Measurements from ENCODE around the gene DHX40. TPM values are rescaled to one million over a fixed set of nuclear protein-coding genes. Genes with fewer than 3 reads are reported as not detected.
"Not testable (repeated sequence)": the region's sequence is repeated elsewhere in the genome, so short reads cannot be mapped to it uniquely, and the experiment has no call there.

The DHX40 gene
- total RNA-seq, 1 experiment from 2014 or later = 23.3 TPM

DNA sequence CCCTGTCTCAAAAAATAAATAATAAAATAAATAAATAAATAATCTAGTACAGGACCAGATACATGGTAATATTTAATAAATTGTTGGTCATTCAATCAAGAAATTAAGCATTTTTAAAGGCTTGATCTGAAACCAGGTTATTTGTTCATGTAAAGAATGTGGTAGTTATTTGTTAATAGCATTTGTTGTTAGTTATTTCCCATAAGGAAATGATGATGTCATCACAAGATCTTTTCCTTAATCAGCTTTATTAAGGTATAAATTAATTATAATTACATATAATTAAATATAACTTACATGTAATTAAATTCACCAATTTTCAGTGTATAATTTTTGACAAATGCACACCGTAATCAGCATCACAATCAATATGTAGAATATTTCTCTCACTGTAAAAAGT, 19.5 kb upstream of the DHX40 start:
- Mint-ChIP-seq H3K9me3 (ENCODE audit: unreplicated experiment) (no peaks in the 10 kb centered on the region), H3K27me3 (ENCODE audit: insufficient read depth, unreplicated experiment) (peaks cover 25% of the 10 kb centered on the region), H3K4me3 (ENCODE audit: unreplicated experiment) (no peak overlapping the region), H3K4me1 (ENCODE audit: insufficient read depth, unreplicated experiment) (no peaks in the 10 kb centered on the region), H3K36me3 (ENCODE audit: insufficient read depth, unreplicated experiment) (no peaks in the 10 kb centered on the region), H3K27ac (ENCODE audit: low read depth, unreplicated experiment) (no peak overlapping the region)
- POLR2A ChIA-PET = interaction anchor here (1.3 kb wide), 1 partner anchor 10 kb away, joined by 3 read pairs; no protein-coding TSS in a partner anchor
- CTCF ChIA-PET = interaction anchor here (1.3 to 1.7 kb wide), 2 partner anchors 22 to 24 kb away, joined by 3 to 5 read pairs; no protein-coding TSS in a partner anchor
- TF ChIP-seq, protein P1, sequence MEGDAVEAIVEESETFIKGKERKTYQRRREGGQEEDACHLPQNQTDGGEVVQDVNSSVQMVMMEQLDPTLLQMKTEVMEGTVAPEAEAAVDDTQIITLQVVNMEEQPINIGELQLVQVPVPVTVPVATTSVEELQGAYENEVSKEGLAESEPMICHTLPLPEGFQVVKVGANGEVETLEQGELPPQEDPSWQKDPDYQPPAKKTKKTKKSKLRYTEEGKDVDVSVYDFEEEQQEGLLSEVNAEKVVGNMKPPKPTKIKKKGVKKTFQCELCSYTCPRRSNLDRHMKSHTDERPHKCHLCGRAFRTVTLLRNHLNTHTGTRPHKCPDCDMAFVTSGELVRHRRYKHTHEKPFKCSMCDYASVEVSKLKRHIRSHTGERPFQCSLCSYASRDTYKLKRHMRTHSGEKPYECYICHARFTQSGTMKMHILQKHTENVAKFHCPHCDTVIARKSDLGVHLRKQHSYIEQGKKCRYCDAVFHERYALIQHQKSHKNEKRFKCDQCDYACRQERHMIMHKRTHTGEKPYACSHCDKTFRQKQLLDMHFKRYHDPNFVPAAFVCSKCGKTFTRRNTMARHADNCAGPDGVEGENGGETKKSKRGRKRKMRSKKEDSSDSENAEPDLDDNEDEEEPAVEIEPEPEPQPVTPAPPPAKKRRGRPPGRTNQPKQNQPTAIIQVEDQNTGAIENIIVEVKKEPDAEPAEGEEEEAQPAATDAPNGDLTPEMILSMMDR (IDR thresholded peaks at IDR 0.05; ENCODE audit: unreplicated experiment) = no peak
- DNase-seq (ENCODE audit: unreplicated experiment) = no peak
- intact Hi-C loops (cut with micrococcal nuclease) = no loop called here
- BruUV-seq (replicated peaks) = no TSS peak

DNA sequence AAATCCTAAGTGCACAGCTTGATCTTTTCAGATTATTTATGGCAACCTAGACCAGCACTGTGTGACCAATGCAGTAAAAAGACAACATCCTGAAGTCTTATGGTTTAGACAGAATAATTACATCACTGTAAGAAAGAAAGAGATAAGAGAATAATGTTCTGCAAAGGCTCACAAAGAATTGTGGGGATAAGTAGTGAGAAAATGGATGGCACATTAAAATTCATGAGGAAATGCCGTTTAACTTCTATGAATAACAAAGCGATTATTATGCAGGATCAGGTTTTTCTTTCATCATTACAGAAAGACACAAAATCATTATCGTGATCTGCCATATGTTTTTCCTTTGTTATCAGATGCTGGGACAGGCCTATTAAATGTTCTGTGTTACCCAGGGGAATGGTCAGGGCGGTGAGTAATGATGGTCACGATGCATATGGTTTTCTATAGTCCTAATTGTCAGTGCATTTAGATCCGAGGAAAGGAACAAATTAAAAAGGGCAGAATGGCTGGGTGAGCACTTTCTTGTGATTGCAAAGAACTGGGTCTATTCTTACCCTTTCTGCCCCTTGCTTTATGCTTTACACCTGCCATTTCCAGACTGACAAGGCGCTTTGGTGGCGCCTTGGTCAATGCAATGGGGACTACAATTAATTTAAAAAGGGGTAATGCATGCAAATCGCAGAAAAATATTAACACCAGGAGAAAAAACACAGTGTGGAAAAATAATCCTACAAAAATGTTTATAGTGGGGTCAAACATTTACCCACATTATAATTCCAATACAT, 18.1 kb upstream of the DHX40 start:
- intact Hi-C loops (cut with micrococcal nuclease) = no loop called here
- TF ChIP-seq, protein P1 (IDR thresholded peaks at IDR 0.05; ENCODE audit: unreplicated experiment) = no peak
- H3K27ac Mint-ChIP-seq (ENCODE audit: low read depth, unreplicated experiment) = no peak overlapping the region
- peaks cover 17% of the 10 kb centered on the region for H3K27me3 Mint-ChIP-seq (ENCODE audit: insufficient read depth, unreplicated experiment)
- DNase-seq (ENCODE audit: unreplicated experiment) = no peak
- H3K36me3 Mint-ChIP-seq (ENCODE audit: insufficient read depth, unreplicated experiment) = no peaks in the 10 kb centered on the region
- CTCF ChIA-PET = interaction anchor here (1.7 kb wide), 1 partner anchor 25 kb away, joined by 5 read pairs; no protein-coding TSS in a partner anchor
- no TSS peak for BruUV-seq (replicated peaks)
- no peak overlapping the region for H3K4me3 Mint-ChIP-seq (ENCODE audit: unreplicated experiment)
- POLR2A ChIA-PET = no interaction called here
- H3K4me1 Mint-ChIP-seq (ENCODE audit: insufficient read depth, unreplicated experiment) = no peaks in the 10 kb centered on the region
- H3K9me3 Mint-ChIP-seq (ENCODE audit: unreplicated experiment) = no peaks in the 10 kb centered on the region

DNA sequence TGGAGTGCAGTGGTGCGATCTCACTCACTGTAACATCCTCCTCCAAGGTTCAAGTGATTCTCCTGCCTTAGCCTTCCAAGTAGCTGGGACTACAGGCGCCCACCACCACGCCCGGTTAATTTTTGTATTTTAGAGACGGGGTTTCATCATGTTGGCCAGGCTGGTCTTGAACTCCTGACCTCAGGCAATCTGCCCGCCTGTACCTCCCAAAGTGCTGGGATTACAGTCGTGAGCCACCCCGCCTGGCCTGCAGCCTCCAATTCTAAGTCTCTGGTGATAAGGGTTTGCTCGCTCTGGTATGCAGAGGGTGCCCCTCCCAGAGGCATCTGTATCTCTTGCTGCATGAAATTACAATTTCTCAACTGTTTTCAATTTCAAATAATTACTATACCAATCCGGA, 16.4 kb upstream of the DHX40 start:
- H3K9me3 Mint-ChIP-seq (ENCODE audit: unreplicated experiment); H3K36me3 Mint-ChIP-seq (ENCODE audit: insufficient read depth, unreplicated experiment); H3K4me3 Mint-ChIP-seq (ENCODE audit: unreplicated experiment); intact Hi-C loops (cut with micrococcal nuclease); DNase-seq (ENCODE audit: unreplicated experiment); H3K27ac Mint-ChIP-seq (ENCODE audit: low read depth, unreplicated experiment); H3K27me3 Mint-ChIP-seq (ENCODE audit: insufficient read depth, unreplicated experiment); POLR2A ChIA-PET; BruUV-seq (replicated peaks); CTCF ChIA-PET; H3K4me1 Mint-ChIP-seq (ENCODE audit: insufficient read depth, unreplicated experiment): not testable (repeated sequence)

DNA sequence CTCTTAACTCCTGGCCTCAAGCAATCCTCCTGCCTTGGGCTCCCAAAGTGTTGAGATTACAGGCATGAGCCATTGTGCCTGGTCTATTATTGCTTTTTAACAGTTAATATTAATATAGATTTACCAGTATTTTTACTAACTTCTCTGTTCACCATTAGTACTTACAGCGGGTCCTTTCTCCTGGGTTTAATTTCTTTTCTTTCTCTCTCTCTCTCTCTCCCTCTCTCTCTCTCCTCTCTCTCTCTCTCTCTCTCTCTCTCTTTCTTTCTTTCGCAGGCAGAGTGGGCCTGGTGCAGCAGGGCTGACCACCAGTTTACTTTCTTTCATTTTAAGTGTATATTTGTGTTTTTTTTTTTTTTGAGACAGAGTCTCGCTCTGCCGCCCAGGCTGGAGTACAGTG, 14.7 kb upstream of the DHX40 start:
- Mint-ChIP-seq H3K4me3 (ENCODE audit: unreplicated experiment) (no peak overlapping the region), H3K36me3 (ENCODE audit: insufficient read depth, unreplicated experiment) (no peaks in the 10 kb centered on the region), H3K9me3 (ENCODE audit: unreplicated experiment) (no peaks in the 10 kb centered on the region), H3K4me1 (ENCODE audit: insufficient read depth, unreplicated experiment) (no peaks in the 10 kb centered on the region), H3K27ac (ENCODE audit: low read depth, unreplicated experiment) (no peak overlapping the region), H3K27me3 (ENCODE audit: insufficient read depth, unreplicated experiment) (peaks cover 1% of the 10 kb centered on the region)
- CTCF ChIA-PET = interaction anchor here (1.2 kb wide), 1 partner anchor 29 kb away, joined by 6 read pairs; no protein-coding TSS in a partner anchor
- POLR2A ChIA-PET = no interaction called here
- intact Hi-C loops (cut with micrococcal nuclease) = no loop called here
- TF ChIP-seq, protein P1 (IDR thresholded peaks at IDR 0.05; ENCODE audit: unreplicated experiment) = no peak
- BruUV-seq (replicated peaks) = no TSS peak
- no peak for DNase-seq (ENCODE audit: unreplicated experiment)

All from MCF 10A (cell line).